GM19397 (cell line): ENCODE results near the gene KLHL29.

Source experiments
- ATAC-seq: cut with Tn5 transposase; IDR thresholded peaks from one replicate; pipeline ENCODE4 v1.9.1; 2021; ENCODE audit warnings: mild to moderate bottlenecking, moderate library complexity; ENCODE audit not compliant: unreplicated experiment

The KLHL29 gene

GRCh38 chr2:23489471-23490322, 104.7 kb downstream of the KLHL29 start:
- ATAC-seq: no peak

- ATAC-seq: no peak
These were observed 106.8 kb downstream of the KLHL29 start for GRCh38 chr2:23491591-23492336.

- no peak for ATAC-seq
These were observed 107.3 kb downstream of the KLHL29 start for GRCh38 chr2:23492337-23492675.

GRCh38 chr2:23492921-23493320, 107.9 kb downstream of the KLHL29 start:
- no peak for ATAC-seq

GRCh38 chr2:23493846-23494245, 108.9 kb downstream of the KLHL29 start:
- no peak for ATAC-seq

- no peak for ATAC-seq
These were observed 109.3 kb downstream of the KLHL29 start for GRCh38 chr2:23494286-23494685.

GRCh38 chr2:23495661-23496114, 110.7 kb downstream of the KLHL29 start:
- no peak for ATAC-seq

GRCh38 chr2:23496456-23496855, 111.5 kb downstream of the KLHL29 start:
- ATAC-seq: no peak

GRCh38 chr2:23497063-23497462, 112.1 kb downstream of the KLHL29 start:
- ATAC-seq: no peak

- no peak for ATAC-seq
These were observed 112.6 kb downstream of the KLHL29 start for GRCh38 chr2:23497536-23497935.

- no peak for ATAC-seq
These were observed 114.0 kb downstream of the KLHL29 start for GRCh38 chr2:23498943-23499342.

- no peak for ATAC-seq
These were observed 114.5 kb downstream of the KLHL29 start for GRCh38 chr2:23499439-23499838.

- ATAC-seq: no peak
These were observed 115.9 kb downstream of the KLHL29 start for GRCh38 chr2:23500836-23501235.

- ATAC-seq: no peak
These were observed 117.1 kb downstream of the KLHL29 start for GRCh38 chr2:23502096-23502495.

GRCh38 chr2:23503097-23503496, 118.1 kb downstream of the KLHL29 start:
- ATAC-seq: no peak

- ATAC-seq: no peak
These were observed 118.7 kb downstream of the KLHL29 start for GRCh38 chr2:23503682-23504081.

- no peak for ATAC-seq
These were observed 119.6 kb downstream of the KLHL29 start for GRCh38 chr2:23504591-23504990.

GRCh38 chr2:23505218-23505983, 120.4 kb downstream of the KLHL29 start:
- no peak for ATAC-seq

GRCh38 chr2:23505984-23506380, 121.0 kb downstream of the KLHL29 start:
- no peak for ATAC-seq

- no peak for ATAC-seq
These were observed 121.7 kb downstream of the KLHL29 start for GRCh38 chr2:23506531-23507266.
